HG03095 (cell line): ENCODE data around the gene DDX31.
A peak's percentile ranks its signal among the peaks of the same experiment; 100 is the strongest.

Source experiments
- ATAC-seq: cut with Tn5 transposase; IDR thresholded peaks from one replicate; pipeline ENCODE4 v1.9.1; 2021; ENCODE audit warnings: moderate library complexity; ENCODE audit not compliant: unreplicated experiment

DDX31 gene

GRCh38 chr9:132674485-132674884 lies 4.7 kb upstream of the DDX31 start:
- no peak for ATAC-seq

- no peak for ATAC-seq
These were observed 3.6 kb upstream of the DDX31 start for GRCh38 chr9:132673355-132673754.

- ATAC-seq, result no peak
These were observed 2.6 kb upstream of the DDX31 start for GRCh38 chr9:132672413-132672690.

GRCh38 chr9:132671620-132672412 lies 2.0 kb upstream of the DDX31 start:
- ATAC-seq, result no peak

- ATAC-seq, result peak; percentile 27
These were observed 941 bp upstream of the DDX31 start, which contains the start of gene GTF3C4 for GRCh38 chr9:132670457-132671391. Gene GTF3C4, plus strand, starts transcription at chr9:132670464. Its CDS starts 135 bp downstream, at chr9:132670599.

GRCh38 chr9:132669319-132669697 lies 475 bp downstream of the DDX31 start:
- ATAC-seq, result no peak

- no peak for ATAC-seq
These were observed 5.9 kb downstream of the DDX31 start for GRCh38 chr9:132663851-132664250.

GRCh38 chr9:132663117-132663516 lies 6.7 kb downstream of the DDX31 start:
- ATAC-seq, result no peak

- ATAC-seq, result no peak
These were observed 7.4 kb downstream of the DDX31 start for GRCh38 chr9:132662152-132662945.

- ATAC-seq, result no peak
These were observed 13.5 kb downstream of the DDX31 start for GRCh38 chr9:132656299-132656698.

- no peak for ATAC-seq
These were observed 18.5 kb downstream of the DDX31 start for GRCh38 chr9:132651259-132651658.

- ATAC-seq, result no peak
These were observed 21.1 kb downstream of the DDX31 start for GRCh38 chr9:132648685-132649084.

- ATAC-seq, result no peak
These were observed 21.5 kb downstream of the DDX31 start for GRCh38 chr9:132648283-132648682.

GRCh38 chr9:132647806-132648205 lies 22.0 kb downstream of the DDX31 start:
- no peak for ATAC-seq

- no peak for ATAC-seq
These were observed 22.4 kb downstream of the DDX31 start for GRCh38 chr9:132647355-132647754.

- no peak for ATAC-seq
These were observed 23.1 kb downstream of the DDX31 start for GRCh38 chr9:132646726-132647125.

- no peak for ATAC-seq
These were observed 24.1 kb downstream of the DDX31 start for GRCh38 chr9:132645711-132646110.

GRCh38 chr9:132645306-132645705 lies 24.5 kb downstream of the DDX31 start:
- no peak for ATAC-seq

- no peak for ATAC-seq
These were observed 25.5 kb downstream of the DDX31 start for GRCh38 chr9:132644251-132644650.

- no peak for ATAC-seq
These were observed 28.6 kb downstream of the DDX31 start for GRCh38 chr9:132641216-132641615.

- no peak for ATAC-seq
These were observed 30.5 kb downstream of the DDX31 start for GRCh38 chr9:132639322-132639721.
